GM19023 (cell line): Measurements from ENCODE around the gene LRP5.

Source experiments
- ATAC-seq: cut with Tn5 transposase; IDR thresholded peaks from one replicate; pipeline ENCODE4 v1.9.1; 2021; ENCODE audit warnings: mild to moderate bottlenecking, moderate library complexity; ENCODE audit not compliant: unreplicated experiment

LRP5 gene

DNA sequence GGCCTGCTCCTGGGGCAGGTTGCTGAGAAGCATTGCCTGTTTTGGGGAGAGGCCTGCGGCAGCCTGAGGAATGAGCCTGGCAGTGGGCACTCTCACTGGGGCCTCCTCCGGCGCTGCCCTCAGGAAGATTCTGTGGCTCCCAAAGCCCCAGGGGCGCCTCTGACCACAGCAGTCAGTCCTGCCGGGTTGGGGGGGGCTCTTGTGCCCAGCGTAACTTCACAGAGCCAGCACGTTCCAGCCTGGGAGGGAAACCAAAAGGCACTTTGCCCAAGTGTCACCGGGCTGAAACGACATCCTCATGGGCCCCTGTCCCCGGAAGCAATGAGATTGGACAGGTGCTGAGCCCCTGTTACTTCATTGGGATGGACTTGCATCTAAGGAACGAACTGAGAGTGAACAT is 4.3 kb upstream of the LRP5 start:
- ATAC-seq, result no peak

GRCh38 chr11:68309621-68310185 is 2.7 kb upstream of the LRP5 start:
- no peak for ATAC-seq

- ATAC-seq, result no peak
Observed at GRCh38 chr11:68311160-68312116, 953 bp upstream of the LRP5 start.

- no peak for ATAC-seq
Observed at GRCh38 chr11:68312780-68313573, 586 bp downstream of the LRP5 start.

GRCh38 chr11:68313574-68314202 is 1.3 kb downstream of the LRP5 start:
- no peak for ATAC-seq

GRCh38 chr11:68314203-68315170 is 2.1 kb downstream of the LRP5 start:
- no peak for ATAC-seq

DNA sequence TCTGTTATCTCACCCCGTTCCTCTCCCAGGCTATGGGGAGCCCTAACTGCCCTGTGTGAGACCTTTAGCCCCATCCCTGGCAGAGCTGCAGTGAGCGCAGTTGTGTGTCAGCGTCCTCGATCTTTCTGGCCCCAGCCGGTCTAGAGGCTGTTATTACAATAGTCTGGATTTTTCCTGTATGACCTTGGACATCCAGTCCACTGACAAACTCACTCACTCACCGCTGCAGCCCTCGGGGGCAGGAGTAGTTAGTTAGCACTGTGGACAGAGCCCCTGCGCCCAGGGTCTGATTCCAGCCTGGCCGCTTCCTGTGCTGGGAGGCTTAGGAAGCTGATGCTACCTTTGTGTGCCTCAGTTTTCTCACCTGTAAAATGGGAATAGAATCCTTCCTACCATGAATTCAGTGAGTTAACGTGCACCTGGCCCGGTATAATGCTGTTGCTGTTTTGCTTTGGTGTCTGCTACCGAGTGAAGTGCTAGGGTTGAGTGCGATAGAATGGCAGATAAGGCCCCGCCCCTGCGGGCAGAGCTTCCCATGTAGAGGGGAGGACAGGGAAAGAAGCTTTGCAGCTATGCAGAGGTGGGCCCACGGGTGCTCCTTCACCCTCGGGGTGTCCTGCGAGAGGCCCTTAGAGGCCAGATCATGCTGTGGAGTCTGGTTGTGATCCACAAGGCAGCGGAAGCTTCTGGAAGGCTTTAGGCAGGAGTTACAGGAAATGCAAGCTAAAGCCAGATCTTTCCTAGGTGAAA is 3.0 kb downstream of the LRP5 start:
- no peak for ATAC-seq

DNA sequence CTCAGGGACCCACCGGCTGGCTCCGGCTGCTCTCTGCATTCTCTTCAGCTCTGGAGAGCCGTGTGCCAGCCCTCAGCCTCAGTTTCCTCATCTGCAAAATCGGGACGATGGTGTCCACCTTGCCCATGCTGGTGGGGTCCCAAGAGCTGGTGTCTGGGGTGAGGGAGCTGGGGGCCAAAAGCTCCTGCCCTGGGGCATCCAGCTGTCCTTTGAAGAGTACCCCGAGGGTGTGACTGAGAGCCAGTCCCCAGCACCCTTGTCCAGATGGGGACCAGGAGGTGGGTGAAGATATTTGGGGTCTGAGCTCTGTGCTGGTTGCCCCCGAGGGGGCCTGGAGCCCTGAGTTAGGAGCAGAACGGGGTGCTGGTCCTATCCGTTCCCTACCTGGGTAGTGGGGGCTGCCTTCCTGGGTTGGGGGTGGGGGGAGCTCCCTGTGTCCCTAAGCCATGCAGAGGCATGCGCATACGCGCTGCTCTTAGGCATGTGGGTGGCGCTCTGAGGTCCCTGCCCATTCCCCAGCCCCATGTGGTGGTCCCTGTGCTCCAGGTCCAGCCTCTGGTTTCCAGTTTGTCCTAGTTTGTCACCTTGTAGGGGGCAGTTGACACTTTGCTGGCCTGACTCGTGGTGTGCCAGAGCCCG is 4.9 kb downstream of the LRP5 start:
- ATAC-seq, result no peak

- no peak for ATAC-seq
Observed at GRCh38 chr11:68321293-68322051, 9.1 kb downstream of the LRP5 start.

DNA sequence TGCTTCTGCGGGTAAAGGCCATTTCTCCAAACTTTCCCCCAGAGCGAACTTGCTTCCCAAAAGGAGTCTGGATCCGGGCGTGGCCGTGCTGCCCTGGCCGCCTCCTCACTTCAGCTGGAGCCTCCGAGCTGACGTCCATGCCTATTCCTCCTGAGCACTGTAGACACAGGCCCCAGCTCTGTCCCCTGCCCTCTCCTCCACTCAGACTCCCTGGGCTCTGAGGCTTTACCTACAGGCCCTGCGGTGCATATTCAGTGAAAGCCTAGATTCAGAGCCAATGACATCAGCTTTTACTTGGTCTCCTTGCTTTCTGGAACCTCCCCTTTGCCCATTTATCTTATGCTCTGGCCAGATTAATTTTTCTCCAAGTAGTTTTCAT is 9.7 kb downstream of the LRP5 start:
- ATAC-seq, result no peak

- ATAC-seq, result no peak
Observed at GRCh38 chr11:68324241-68324640, 11.8 kb downstream of the LRP5 start.

DNA sequence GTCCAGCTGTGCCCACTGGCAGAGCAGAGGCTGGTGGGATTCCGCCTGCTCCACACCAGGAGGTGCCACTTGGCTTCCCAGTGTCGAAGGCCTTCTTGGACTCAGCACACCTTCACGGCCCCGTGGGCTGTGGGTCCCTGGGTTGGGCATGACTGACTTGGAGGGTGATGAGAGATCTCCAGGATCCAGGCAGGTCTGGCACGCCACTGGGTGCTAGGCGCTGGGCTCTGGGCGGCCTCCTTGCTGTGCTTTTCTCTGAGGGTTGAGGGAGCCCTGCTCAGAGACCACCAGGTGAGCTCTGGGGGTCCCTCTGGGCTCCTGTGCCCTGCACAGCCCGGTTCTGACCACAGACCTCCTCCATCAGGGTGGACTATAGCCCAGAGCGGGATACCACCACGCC is 12.3 kb downstream of the LRP5 start:
- no peak for ATAC-seq

DNA sequence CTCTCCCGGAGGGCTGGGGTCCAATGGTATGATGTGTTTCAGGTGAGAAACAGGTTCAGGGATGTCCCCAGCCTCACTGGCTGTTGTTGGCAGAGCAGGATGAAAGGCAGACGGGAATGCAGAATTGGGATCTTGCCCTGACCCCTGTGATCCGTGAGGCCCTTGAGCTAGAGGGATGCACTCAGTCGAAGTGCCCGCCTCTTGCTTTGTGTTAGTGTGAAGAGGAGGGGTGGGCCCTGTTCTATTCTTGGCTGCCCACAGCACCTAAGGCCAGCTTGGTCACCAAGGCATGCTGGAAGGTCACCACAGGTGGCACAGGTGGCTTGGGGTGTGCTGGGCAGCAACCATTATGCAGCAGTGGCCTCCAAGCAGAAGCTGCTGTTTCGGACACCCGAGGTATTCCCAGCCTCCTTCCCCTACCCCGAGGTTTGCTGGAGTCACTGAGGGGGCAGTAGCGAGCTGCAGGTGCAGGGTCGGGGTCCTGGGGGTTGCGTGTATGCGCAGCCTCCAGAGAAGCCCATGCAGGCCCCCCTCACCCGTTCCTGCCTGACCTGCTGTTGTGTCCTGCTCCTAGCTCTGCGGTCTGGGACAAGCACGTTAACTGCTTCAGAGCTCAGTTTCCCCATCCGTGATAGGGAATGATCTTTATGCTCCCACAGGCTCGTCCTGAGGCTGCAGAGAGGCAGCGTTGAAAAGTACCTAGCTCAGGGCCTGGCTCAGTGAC is 13.0 kb downstream of the LRP5 start:
- ATAC-seq, result no peak

DNA sequence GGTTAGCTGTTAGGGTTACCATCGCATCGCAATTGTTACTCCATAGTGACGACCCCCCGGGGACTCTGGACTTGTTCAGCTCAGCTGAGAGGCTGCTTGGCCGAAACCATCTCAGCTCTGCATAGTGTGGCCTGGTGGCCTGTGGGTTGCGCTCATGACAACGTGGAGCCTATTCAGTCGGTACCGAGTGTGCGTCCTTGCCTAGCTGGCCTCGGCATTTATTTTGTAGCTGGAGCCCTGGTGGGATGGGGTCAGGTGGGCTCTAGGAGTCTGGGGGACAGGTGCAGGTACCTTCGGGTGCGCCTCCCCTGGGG is 13.5 kb downstream of the LRP5 start:
- ATAC-seq, result no peak

GRCh38 chr11:68326334-68327215 is 14.2 kb downstream of the LRP5 start:
- no peak for ATAC-seq

DNA sequence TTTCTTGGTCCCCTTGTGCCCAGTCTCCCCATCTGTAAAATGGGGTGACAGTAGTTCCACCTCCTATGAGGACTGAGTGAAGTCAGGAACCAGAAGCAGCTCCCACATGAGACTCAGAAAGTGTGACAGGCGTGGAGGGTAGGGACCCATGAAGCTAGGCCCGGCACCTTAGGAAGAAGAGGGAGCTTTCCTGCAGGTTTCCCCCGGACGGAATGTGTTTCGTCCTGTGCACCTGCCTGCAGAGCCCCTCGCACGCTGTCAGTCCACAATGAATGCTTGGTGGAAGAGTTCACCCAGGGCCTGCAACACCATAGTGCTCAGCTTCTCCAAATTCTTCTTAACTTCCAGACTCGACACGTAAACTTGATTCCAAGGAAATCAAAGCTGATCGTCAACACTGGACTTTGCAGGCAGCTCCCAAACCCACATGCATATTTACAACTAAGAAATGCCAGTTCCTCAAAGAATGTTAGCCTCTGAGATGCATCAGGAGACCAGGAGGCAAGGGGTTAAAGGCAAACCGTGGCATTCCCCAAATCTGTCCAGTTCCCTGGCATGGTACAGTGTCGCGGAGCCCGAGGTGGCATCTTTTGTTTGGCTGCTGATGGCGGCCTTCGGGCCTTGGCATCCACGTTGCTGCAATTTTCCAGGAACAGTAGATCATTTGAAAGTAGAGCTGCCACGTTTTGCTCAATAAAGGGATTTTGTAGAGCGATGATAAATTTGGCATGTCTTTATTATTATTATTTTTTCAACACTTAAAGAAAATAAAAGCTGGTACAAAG is 15.4 kb downstream of the LRP5 start:
- ATAC-seq, result no peak
